Gastrocnemius medialis (tissue), 4 donors: ENCODE measurements around the gene PDE6A. TPM values are rescaled to one million over a fixed set of nuclear protein-coding genes. Genes with fewer than 3 reads are reported as not detected.
A peak's percentile ranks its signal among the peaks of the same experiment; 100 is the strongest.

ENCODE experiments used
- ATAC-seq, 2 donors: fragments of 150-250 bp; one replicate each; pipeline ENCODE4 v1.9.1; 2016
- DNase-seq, 2 donors: peaks; one replicate each; pipeline ENCODE4 v3.0.0-alpha.2; 2019
- H3K27ac ChIP-seq, 4 donors: fragments of 200-600 bp; sonication (generic); 1 replicate in 1 of 4; 2 replicates in 3 of 4; pipeline ENCODE4 v1.5.1; 2016 to 2018; ENCODE audit warnings: mild to moderate bottlenecking in 2 of 4, moderate library complexity in 1 of 4
- H3K27me3 ChIP-seq, 3 donors: fragments of 200-600 bp; sonication (generic) in 2 of 3; 1 replicate in 1 of 3; 2 replicates in 2 of 3; pipeline versions ENCODE4 v1.5.1 to v1.6.0; 2016 to 2019; ENCODE audit warnings: mild to moderate bottlenecking in 1 of 3, moderate library complexity in 1 of 3
- H3K36me3 ChIP-seq, 2 donors: fragments of 200-600 bp; sonication (generic) in 1 of 2; one replicate each; pipeline ENCODE4 v1.5.1; 2017 to 2018
- H3K4me1 ChIP-seq, 2 donors: fragments of 200-600 bp; sonication (generic) in 1 of 2; one replicate each; pipeline ENCODE4 v1.5.1; 2016 to 2017; ENCODE audit warnings: mild to moderate bottlenecking in 2 of 2
- H3K4me3 ChIP-seq, 4 donors: fragments of 200-600 bp; sonication (generic) in 3 of 4; 1 replicate in 1 of 4; 2 replicates in 3 of 4; pipeline ENCODE4 v1.5.1; 2016 to 2019; ENCODE audit warnings: mild to moderate bottlenecking in 2 of 4
- H3K9me3 ChIP-seq, 3 donors: fragments of 200-600 bp; sonication (generic) in 2 of 3; 1 replicate in 1 of 3; 2 replicates in 2 of 3; pipeline ENCODE4 v1.5.1; 2016 to 2019
- POLR2A ChIP-seq, 2 donors: fragments of 450-650 bp; IDR thresholded peaks; one replicate each; pipeline ENCODE4 v1.6.1; 2017; ENCODE audit warnings: antibody characterized with exemption in 2 of 2, mild to moderate bottlenecking in 2 of 2, moderate library complexity in 2 of 2
- in situ Hi-C, 4 donors: fragments of 200-750 bp; cut with MboI; loops; one replicate each; pipeline versions ENCODE4 v1.15.0 to v1.8.0; 2017; ENCODE audit warnings: low sequenced_read_pairs in 4 of 4
- intact Hi-C: fragments of 100-400 bp; cut with DNase I; formaldehyde crosslinking; loops from one replicate; pipeline ENCODE4 v1.15.1; 2023; ENCODE audit warnings: low total_unique reads
- total RNA-seq, 4 donors: library from RNA; depleted of rRNA; stranded (reverse); fragments of >200 nt; gene quantifications; one replicate each; pipeline versions ENCODE4 v1.1.0 to v1.2.3, GENCODE V29; 2016
- TF ChIP-seq, protein P1 (sequence below), 5 experiments: fragments of 450-650 bp in 3 of 5; fragments of 200-600 bp in 2 of 5; sonication (generic) in 2 of 5; IDR thresholded peaks in 4 of 5; conservative IDR thresholded peaks in 1 of 5; 1 replicate in 4 of 5; 2 replicates in 1 of 5; pipeline ENCODE4 v1.5.1; 2016 to 2019; ENCODE audit warnings: antibody characterized with exemption in 5 of 5, mild to moderate bottlenecking in 3 of 5, moderate library complexity in 3 of 5

The PDE6A gene
- total RNA-seq, 4 donors from 2014 or later, result not detected

- Histone ChIP-seq H3K27ac (peak overlapping the region; percentile 91 to 95 (median 92)), H3K9me3 (no peaks in the 10 kb centered on the region), H3K4me3 (no peak overlapping the region), H3K36me3 (no peaks in the 10 kb centered on the region), H3K27me3 (no peaks in the 10 kb centered on the region), H3K4me1 (peaks cover 25 to 28% of the 10 kb centered on the region in 2 donors)
- TF ChIP-seq POLR2A (IDR thresholded peaks at IDR 0.05), result peak; percentile 48 to 67
- TF ChIP-seq, protein P1, sequence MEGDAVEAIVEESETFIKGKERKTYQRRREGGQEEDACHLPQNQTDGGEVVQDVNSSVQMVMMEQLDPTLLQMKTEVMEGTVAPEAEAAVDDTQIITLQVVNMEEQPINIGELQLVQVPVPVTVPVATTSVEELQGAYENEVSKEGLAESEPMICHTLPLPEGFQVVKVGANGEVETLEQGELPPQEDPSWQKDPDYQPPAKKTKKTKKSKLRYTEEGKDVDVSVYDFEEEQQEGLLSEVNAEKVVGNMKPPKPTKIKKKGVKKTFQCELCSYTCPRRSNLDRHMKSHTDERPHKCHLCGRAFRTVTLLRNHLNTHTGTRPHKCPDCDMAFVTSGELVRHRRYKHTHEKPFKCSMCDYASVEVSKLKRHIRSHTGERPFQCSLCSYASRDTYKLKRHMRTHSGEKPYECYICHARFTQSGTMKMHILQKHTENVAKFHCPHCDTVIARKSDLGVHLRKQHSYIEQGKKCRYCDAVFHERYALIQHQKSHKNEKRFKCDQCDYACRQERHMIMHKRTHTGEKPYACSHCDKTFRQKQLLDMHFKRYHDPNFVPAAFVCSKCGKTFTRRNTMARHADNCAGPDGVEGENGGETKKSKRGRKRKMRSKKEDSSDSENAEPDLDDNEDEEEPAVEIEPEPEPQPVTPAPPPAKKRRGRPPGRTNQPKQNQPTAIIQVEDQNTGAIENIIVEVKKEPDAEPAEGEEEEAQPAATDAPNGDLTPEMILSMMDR (IDR thresholded peaks at IDR 0.05 in 4 of 5, conservative IDR thresholded peaks at IDR 0.05 in 1 of 5), result no peak
- peak; percentile 93 to 98 for DNase-seq
- intact Hi-C loops (loop anchor here (1.0 to 5.0 kb wide), 4 partner anchors 49 to 125 kb away; partner anchors contain the start of gene SLC26A2), in situ Hi-C loops (loop anchor here in 2 of 4 donors (10.0 kb wide), 1 partner anchor 223 kb away; no protein-coding TSS in a partner anchor)
- ATAC-seq, result peak; percentile 87 to 92
Observed at GRCh38 chr5:149857499-149857898, 87.1 kb downstream of the PDE6A start.

GRCh38 chr5:149855366-149855765 lies 89.2 kb downstream of the PDE6A start:
- Histone ChIP-seq H3K36me3 (no peaks in the 10 kb centered on the region), H3K9me3 (no peaks in the 10 kb centered on the region), H3K4me3 (no peak overlapping the region), H3K4me1 (peaks cover 25 to 28% of the 10 kb centered on the region in 2 donors), H3K27me3 (no peaks in the 10 kb centered on the region), H3K27ac (peak overlapping the region; percentile 91 to 95 (median 92))
- in situ Hi-C loops (loop anchor here in 2 of 4 donors (10.0 kb wide), 1 partner anchor 221 kb away; no protein-coding TSS in a partner anchor), intact Hi-C loops (loop anchor here (5.0 kb wide), 2 partner anchors 62 to 107 kb away; partner anchors contain the start of gene SLC26A2)
- ATAC-seq (no peak), DNase-seq (no peak)
- TF ChIP-seq POLR2A (IDR thresholded peaks at IDR 0.05), result no peak
- TF ChIP-seq, protein P1 (IDR thresholded peaks at IDR 0.05 in 4 of 5, conservative IDR thresholded peaks at IDR 0.05 in 1 of 5), result no peak

GRCh38 chr5:149854866-149855265 lies 89.7 kb downstream of the PDE6A start:
- Histone ChIP-seq H3K9me3 (no peaks in the 10 kb centered on the region), H3K27ac (peak overlapping the region; percentile 91 to 95 (median 92)), H3K4me3 (no peak overlapping the region), H3K4me1 (peaks cover 25 to 28% of the 10 kb centered on the region in 2 donors), H3K27me3 (no peaks in the 10 kb centered on the region), H3K36me3 (no peaks in the 10 kb centered on the region)
- ATAC-seq (no peak), DNase-seq (no peak)
- in situ Hi-C loops, result loop anchor here (5.0 to 10.0 kb wide), 3 partner anchors 132 to 220 kb away; no protein-coding TSS in a partner anchor
- intact Hi-C loops, result loop anchor here (5.0 kb wide), 3 partner anchors 62 to 137 kb away; partner anchors contain the start of gene SLC26A2
- no peak for TF ChIP-seq POLR2A (IDR thresholded peaks at IDR 0.05)
- TF ChIP-seq, protein P1 (IDR thresholded peaks at IDR 0.05 in 4 of 5, conservative IDR thresholded peaks at IDR 0.05 in 1 of 5), result no peak

GRCh38 chr5:149853701-149854100 lies 90.9 kb downstream of the PDE6A start:
- no peaks in the 10 kb centered on the region for H3K9me3 ChIP-seq
- no peak for ATAC-seq

More at GRCh38 chr5:149853701-149854100, 90.9 kb downstream of the PDE6A start:
- in situ Hi-C loops (loop anchor here (5.0 to 10.0 kb wide), 3 partner anchors 134 to 219 kb away; no protein-coding TSS in a partner anchor), intact Hi-C loops (loop anchor here (1.0 to 5.0 kb wide), 3 partner anchors 139 to 217 kb away; no protein-coding TSS in a partner anchor)
- Histone ChIP-seq H3K36me3 (peaks cover 0 to 7% of the 10 kb centered on the region in 2 donors), H3K27ac (peak overlapping the region in 3 of 4 donors; percentile 44 to 92 (median 57)), H3K4me1 (peaks cover 25 to 28% of the 10 kb centered on the region in 2 donors), H3K4me3 (no peak overlapping the region), H3K27me3 (no peaks in the 10 kb centered on the region)
- DNase-seq, result no peak
- TF ChIP-seq, protein P1 (IDR thresholded peaks at IDR 0.05 in 4 of 5, conservative IDR thresholded peaks at IDR 0.05 in 1 of 5), result no peak
- no peak for TF ChIP-seq POLR2A (IDR thresholded peaks at IDR 0.05)
